Panc1 (cell line): Measurements from ENCODE around the gene HBEGF. TPM values are rescaled to one million over a fixed set of nuclear protein-coding genes. Genes with fewer than 3 reads are reported as not detected.

Source experiments
- ATAC-seq: fragments of 200-7000 bp; cut with Tn5 transposase; 2 replicates; pipeline ENCODE4 v1.9.1; 2020; ENCODE audit warnings: mild to moderate bottlenecking, moderate library complexity
- BruUV-seq: library from RNA; stranded (reverse); fragments of 400-500 nt; replicated peaks from 2 replicates; lab custom pipeline; 2021; lab: Mats Ljungman, UMichigan
- CTCF ChIA-PET: fragments of 300-600 bp; sonication (Branson Sonifier 250); formaldehyde crosslinking; loops from one replicate; lab custom pipeline; 2022; ENCODE audit warnings: antibody characterized with exemption; lab: Charles Lee
- POLR2A ChIA-PET: fragments of 300-600 bp; sonication (Branson Sonifier 250); formaldehyde crosslinking; loops from one replicate; lab custom pipeline; 2022; ENCODE audit warnings: antibody characterized with exemption; lab: Charles Lee
- DNase-seq: peaks from one replicate; pipeline ENCODE4 v3.0.0-alpha.2; 2010; ENCODE audit warnings: low read depth, low spot score
- H3K27ac ChIP-seq: 2 replicates; pipeline ENCODE4 v1.5.1; 2011; ENCODE audit warnings: mild to moderate bottlenecking, low read length, inconsistent platforms
- H3K27me3 ChIP-seq: fragments of 200-500 bp; sonication (Bioruptor generic); 2 replicates; pipeline ENCODE4 v1.6.0; 2014; ENCODE audit warnings: low read length, inconsistent platforms; ENCODE audit not compliant: control insufficient read depth, insufficient read depth
- H3K36me3 ChIP-seq: fragments of 200-500 bp; sonication (Bioruptor generic); 2 replicates; pipeline ENCODE4 v1.5.1; 2014; ENCODE audit warnings: inconsistent platforms, mild to moderate bottlenecking, low read length, moderate library complexity; ENCODE audit not compliant: control insufficient read depth, insufficient read depth
- H3K4me1 ChIP-seq: 2 replicates; pipeline ENCODE4 v1.5.1; 2011; ENCODE audit warnings: inconsistent platforms, mild to moderate bottlenecking, low read length, moderate library complexity; ENCODE audit not compliant: control insufficient read depth, insufficient read depth
- H3K4me3 ChIP-seq, 2 experiments: 2 replicates each; pipeline ENCODE4 v1.5.1; 2011 to 2012; ENCODE audit warnings: low read depth in 2 of 2, low read length in 2 of 2, mild to moderate bottlenecking in 2 of 2, inconsistent platforms in 1 of 2, moderate library complexity in 1 of 2
- H3K9me3 ChIP-seq: fragments of 200-500 bp; sonication (Bioruptor generic); 2 replicates; pipeline ENCODE4 v1.5.1; 2014; ENCODE audit warnings: low read depth, mild to moderate bottlenecking, inconsistent platforms, low read length, moderate library complexity; ENCODE audit not compliant: control insufficient read depth, insufficient read depth
- POLR2AphosphoS5 ChIP-seq: IDR thresholded peaks from 2 replicates; pipeline ENCODE4 v1.6.1; 2012; ENCODE audit warnings: mild to moderate bottlenecking, low read depth, low read length, moderate library complexity
- SIN3A ChIP-seq: IDR thresholded peaks from 2 replicates; pipeline ENCODE4 v1.6.1; 2012; ENCODE audit warnings: low read depth, mild to moderate bottlenecking, low read length, moderate library complexity, borderline replicate concordance; ENCODE audit not compliant: insufficient read depth
- TCF7L2 ChIP-seq: IDR thresholded peaks from 2 replicates; pipeline ENCODE4 v1.6.1; 2011; ENCODE audit warnings: mild to moderate bottlenecking, low read depth, low read length, inconsistent platforms
- in situ Hi-C: cut with HindIII; loops from 2 replicates; pipeline ENCODE4 v1.10.0; 2016; ENCODE audit warnings: low sequenced_read_pairs, low pct_unique_long_range_greater_than_20kb
- intact Hi-C: fragments of 100-400 bp; cut with micrococcal nuclease; formaldehyde crosslinking; loops from one replicate; pipeline ENCODE4 v1.10.0; 2022; ENCODE audit not compliant: unreplicated experiment
- total RNA-seq: library from RNA; stranded (reverse); gene quantifications from one replicate; pipeline ENCODE4 v1.2.1, GENCODE V29; 2021; ENCODE audit not compliant: unreplicated experiment
- TF ChIP-seq, protein P1 (sequence below): fragments of 450-650 bp; IDR thresholded peaks from 2 replicates; pipeline ENCODE4 v1.5.1; 2017; ENCODE audit warnings: mild to moderate bottlenecking
- TF ChIP-seq, protein P2 (sequence below), 2 experiments: IDR thresholded peaks; 2 replicates each; pipeline ENCODE4 v1.6.1; 2011 to 2012; ENCODE audit warnings: low read depth in 2 of 2, control low read depth in 1 of 2, low read length in 1 of 2, mild to moderate bottlenecking in 1 of 2, moderate library complexity in 1 of 2; ENCODE audit not compliant: insufficient read depth in 1 of 2

HBEGF gene
- total RNA-seq, 1 experiment from 2014 or later: 5.0 TPM

DNA sequence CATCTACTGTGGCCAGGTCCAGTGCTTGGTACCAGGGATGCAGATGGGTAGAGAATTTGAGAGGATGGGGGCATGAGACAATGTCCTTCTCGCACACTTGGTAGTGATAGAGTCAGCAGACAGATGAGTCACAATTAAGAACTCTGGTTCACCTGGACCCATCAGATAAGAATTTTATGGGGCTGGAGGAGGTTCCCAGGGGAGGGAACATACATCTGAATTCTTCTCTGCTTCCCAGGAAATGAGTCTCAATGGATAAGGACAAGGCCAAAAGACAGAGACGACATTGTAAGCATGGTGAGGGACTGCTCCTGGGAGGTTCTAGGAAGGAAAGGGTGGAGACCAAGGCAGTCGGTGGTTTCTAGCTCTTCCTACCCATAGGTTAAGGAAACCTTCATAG lies 18.9 kb upstream of the HBEGF start:
- no TSS peak for BruUV-seq
- ChIA-PET CTCF (interaction anchor here (0.5 to 1.1 kb wide), 2 partner anchors 101 to 121 kb away, joined by 3 to 6 read pairs; no protein-coding TSS in a partner anchor), POLR2A (interaction anchor here (0.6 kb wide), 1 partner anchor 17 kb away, joined by 3 read pairs; no protein-coding TSS in a partner anchor)
- DNase-seq (no peak), ATAC-seq (no peak)
- intact Hi-C loops: no loop called here
- H3K27me3 ChIP-seq: no peaks in the 10 kb centered on the region
- in situ Hi-C loops: no loop called here
- TF ChIP-seq, protein P1, sequence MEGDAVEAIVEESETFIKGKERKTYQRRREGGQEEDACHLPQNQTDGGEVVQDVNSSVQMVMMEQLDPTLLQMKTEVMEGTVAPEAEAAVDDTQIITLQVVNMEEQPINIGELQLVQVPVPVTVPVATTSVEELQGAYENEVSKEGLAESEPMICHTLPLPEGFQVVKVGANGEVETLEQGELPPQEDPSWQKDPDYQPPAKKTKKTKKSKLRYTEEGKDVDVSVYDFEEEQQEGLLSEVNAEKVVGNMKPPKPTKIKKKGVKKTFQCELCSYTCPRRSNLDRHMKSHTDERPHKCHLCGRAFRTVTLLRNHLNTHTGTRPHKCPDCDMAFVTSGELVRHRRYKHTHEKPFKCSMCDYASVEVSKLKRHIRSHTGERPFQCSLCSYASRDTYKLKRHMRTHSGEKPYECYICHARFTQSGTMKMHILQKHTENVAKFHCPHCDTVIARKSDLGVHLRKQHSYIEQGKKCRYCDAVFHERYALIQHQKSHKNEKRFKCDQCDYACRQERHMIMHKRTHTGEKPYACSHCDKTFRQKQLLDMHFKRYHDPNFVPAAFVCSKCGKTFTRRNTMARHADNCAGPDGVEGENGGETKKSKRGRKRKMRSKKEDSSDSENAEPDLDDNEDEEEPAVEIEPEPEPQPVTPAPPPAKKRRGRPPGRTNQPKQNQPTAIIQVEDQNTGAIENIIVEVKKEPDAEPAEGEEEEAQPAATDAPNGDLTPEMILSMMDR: no peak
- TF ChIP-seq, protein P2, sequence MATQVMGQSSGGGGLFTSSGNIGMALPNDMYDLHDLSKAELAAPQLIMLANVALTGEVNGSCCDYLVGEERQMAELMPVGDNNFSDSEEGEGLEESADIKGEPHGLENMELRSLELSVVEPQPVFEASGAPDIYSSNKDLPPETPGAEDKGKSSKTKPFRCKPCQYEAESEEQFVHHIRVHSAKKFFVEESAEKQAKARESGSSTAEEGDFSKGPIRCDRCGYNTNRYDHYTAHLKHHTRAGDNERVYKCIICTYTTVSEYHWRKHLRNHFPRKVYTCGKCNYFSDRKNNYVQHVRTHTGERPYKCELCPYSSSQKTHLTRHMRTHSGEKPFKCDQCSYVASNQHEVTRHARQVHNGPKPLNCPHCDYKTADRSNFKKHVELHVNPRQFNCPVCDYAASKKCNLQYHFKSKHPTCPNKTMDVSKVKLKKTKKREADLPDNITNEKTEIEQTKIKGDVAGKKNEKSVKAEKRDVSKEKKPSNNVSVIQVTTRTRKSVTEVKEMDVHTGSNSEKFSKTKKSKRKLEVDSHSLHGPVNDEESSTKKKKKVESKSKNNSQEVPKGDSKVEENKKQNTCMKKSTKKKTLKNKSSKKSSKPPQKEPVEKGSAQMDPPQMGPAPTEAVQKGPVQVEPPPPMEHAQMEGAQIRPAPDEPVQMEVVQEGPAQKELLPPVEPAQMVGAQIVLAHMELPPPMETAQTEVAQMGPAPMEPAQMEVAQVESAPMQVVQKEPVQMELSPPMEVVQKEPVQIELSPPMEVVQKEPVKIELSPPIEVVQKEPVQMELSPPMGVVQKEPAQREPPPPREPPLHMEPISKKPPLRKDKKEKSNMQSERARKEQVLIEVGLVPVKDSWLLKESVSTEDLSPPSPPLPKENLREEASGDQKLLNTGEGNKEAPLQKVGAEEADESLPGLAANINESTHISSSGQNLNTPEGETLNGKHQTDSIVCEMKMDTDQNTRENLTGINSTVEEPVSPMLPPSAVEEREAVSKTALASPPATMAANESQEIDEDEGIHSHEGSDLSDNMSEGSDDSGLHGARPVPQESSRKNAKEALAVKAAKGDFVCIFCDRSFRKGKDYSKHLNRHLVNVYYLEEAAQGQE (IDR thresholded peaks at IDR 0.05; ENCODE audit: insufficient read depth in 1 of 2, low read depth in 2 of 2, low read length in 1 of 2): no peak
- no peak for TF ChIP-seq POLR2AphosphoS5
- no peak for TF ChIP-seq TCF7L2
- TF ChIP-seq SIN3A: no peak
- H3K4me1 ChIP-seq: no peaks in the 10 kb centered on the region
- H3K4me3 ChIP-seq: no peak overlapping the region
- H3K27ac ChIP-seq: no peak overlapping the region
- H3K9me3 ChIP-seq: no peaks in the 10 kb centered on the region
- no peaks in the 10 kb centered on the region for H3K36me3 ChIP-seq

DNA sequence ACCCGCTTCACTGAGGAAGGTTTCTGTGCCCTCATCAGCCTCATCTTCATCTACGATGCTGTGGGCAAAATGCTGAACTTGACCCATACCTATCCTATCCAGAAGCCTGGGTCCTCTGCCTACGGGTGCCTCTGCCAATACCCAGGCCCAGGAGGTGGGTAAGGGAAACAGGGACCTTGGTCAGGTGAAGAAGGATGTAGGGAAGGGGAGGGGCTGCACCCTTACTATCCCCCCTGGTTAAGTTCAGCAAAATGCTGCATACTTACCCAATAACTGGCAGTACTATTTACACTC lies 18.0 kb upstream of the HBEGF start:
- no peaks in the 10 kb centered on the region for H3K9me3 ChIP-seq
- no peak overlapping the region for H3K4me3 ChIP-seq
- no peaks in the 10 kb centered on the region for H3K36me3 ChIP-seq
- TF ChIP-seq, protein P2 (IDR thresholded peaks at IDR 0.05; ENCODE audit: insufficient read depth in 1 of 2, low read depth in 2 of 2, low read length in 1 of 2): no peak
- no peak for TF ChIP-seq SIN3A
- TF ChIP-seq POLR2AphosphoS5: no peak
- TF ChIP-seq, protein P1: no peak
- no peak for TF ChIP-seq TCF7L2
- no peaks in the 10 kb centered on the region for H3K27me3 ChIP-seq
- intact Hi-C loops: no loop called here
- H3K27ac ChIP-seq: no peak overlapping the region
- H3K4me1 ChIP-seq: no peaks in the 10 kb centered on the region
- ChIA-PET CTCF (interaction anchor here (0.6 kb wide), 1 partner anchor 1243 kb away, joined by 4 read pairs; no protein-coding TSS in a partner anchor), POLR2A (no interaction called here)
- ATAC-seq (no peak), DNase-seq (no peak)
- no TSS peak for BruUV-seq
- in situ Hi-C loops: no loop called here
